ENCODE measurements around the gene MARK2.

MARK2 gene

DNA sequence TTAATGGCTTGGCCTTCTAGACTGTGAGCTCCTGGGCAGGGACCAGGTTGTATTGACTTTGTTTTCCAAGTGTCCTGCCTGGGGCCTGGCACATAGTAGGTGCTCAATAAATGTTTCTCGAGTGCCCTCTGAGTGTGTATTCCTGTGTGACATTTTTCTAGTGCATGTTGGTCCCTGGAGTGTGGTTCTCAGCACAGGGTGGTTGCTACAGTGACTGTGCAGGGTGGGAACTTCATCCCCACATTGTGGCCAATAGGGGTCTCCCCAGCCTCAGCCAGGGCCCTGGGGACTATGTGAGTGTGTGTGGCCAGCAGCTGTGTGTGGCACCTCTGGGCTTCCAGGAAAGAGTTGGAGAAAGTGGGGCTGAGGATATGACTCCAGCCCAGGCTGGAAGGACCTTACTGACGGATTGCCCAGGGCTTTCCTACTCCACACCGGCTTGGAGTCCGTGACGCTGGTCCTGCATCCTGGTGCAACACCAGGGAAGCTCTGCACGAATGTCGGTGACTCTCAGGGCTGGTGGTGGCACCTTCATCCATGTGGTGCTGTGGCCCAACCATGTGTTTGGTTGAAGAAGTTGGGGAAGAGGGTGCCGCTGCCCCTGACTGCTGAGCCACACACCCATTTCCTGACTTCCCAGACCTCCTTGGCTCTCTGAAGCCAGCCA lies 9.0 kb upstream of the MARK2 start:
- no peaks in the 10 kb centered on the region for H3K79me2 ChIP-seq (ENCODE audit: low read length)
- H3K9me2 ChIP-seq (replicated peaks; ENCODE audit: insufficient read depth, low read length) = no peaks in the 10 kb centered on the region
- TF ChIP-seq, protein P1, sequence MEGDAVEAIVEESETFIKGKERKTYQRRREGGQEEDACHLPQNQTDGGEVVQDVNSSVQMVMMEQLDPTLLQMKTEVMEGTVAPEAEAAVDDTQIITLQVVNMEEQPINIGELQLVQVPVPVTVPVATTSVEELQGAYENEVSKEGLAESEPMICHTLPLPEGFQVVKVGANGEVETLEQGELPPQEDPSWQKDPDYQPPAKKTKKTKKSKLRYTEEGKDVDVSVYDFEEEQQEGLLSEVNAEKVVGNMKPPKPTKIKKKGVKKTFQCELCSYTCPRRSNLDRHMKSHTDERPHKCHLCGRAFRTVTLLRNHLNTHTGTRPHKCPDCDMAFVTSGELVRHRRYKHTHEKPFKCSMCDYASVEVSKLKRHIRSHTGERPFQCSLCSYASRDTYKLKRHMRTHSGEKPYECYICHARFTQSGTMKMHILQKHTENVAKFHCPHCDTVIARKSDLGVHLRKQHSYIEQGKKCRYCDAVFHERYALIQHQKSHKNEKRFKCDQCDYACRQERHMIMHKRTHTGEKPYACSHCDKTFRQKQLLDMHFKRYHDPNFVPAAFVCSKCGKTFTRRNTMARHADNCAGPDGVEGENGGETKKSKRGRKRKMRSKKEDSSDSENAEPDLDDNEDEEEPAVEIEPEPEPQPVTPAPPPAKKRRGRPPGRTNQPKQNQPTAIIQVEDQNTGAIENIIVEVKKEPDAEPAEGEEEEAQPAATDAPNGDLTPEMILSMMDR (IDR thresholded peaks at IDR 0.05; ENCODE audit: low read length) = peak; percentile 32
- TF ChIP-seq EZH2 (optimal IDR thresholded peaks at IDR 0.05; ENCODE audit: low read depth, low read length) = no peak
- no peak for TF ChIP-seq EZH2phosphoT487 (IDR thresholded peaks at IDR 0.05; ENCODE audit: low read length)
- no peak overlapping the region for H3K4me2 ChIP-seq (ENCODE audit: low read depth, low read length)
- H2AFZ ChIP-seq (ENCODE audit: low read length) = no peak overlapping the region
- no peaks in the 10 kb centered on the region for H3K27me3 ChIP-seq (replicated peaks; ENCODE audit: insufficient read depth, low read length)
- H3K9me3 ChIP-seq (replicated peaks; ENCODE audit: insufficient read depth, low read length) = no peaks in the 10 kb centered on the region
- no peaks in the 10 kb centered on the region for H3K4me1 ChIP-seq (ENCODE audit: low read length)
- no peaks in the 10 kb centered on the region; the same call in 1 of the 2 replicates for H3K36me3 ChIP-seq (replicated peaks; ENCODE audit: insufficient read depth, low read length)
- H3K27ac ChIP-seq (ENCODE audit: low read length) = no peak overlapping the region
- no peak overlapping the region for H3K4me3 ChIP-seq (ENCODE audit: low read length)
- H3F3A ChIP-seq (ENCODE audit: insufficient read depth, low read length) = peaks cover 3% of the 10 kb centered on the region; the same call in 1 of the 2 replicates
- DNase-seq = no peak
- no peak overlapping the region for H3K9ac ChIP-seq (ENCODE audit: low read length)
- H4K20me1 ChIP-seq (ENCODE audit: insufficient read depth, low read length) = no peaks in the 10 kb centered on the region

DNA sequence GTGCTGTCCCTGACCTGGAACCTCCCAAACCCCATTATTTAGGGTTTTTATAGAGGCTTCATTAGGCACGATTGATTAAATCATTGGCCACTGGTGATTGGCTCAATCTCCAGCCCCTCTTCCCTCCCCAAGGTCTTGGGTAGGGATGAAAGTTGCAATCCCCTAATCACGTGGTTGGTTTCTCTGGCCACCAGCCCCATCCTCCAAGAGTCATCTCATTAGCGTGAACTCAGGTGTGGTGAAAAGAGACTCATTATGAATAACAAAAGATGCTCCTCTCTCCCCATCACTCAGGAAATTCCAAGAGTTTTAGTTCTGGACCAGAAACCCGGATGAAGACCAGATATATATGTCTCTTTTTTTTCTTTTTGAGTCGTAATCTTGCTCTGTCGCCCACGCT lies 7.6 kb upstream of the MARK2 start:
- Histone ChIP-seq H3K9me2 (replicated peaks; ENCODE audit: insufficient read depth, low read length) (no peaks in the 10 kb centered on the region), H3K27ac (ENCODE audit: low read length) (no peak overlapping the region), H2AFZ (ENCODE audit: low read length) (no peak overlapping the region), H3K27me3 (replicated peaks; ENCODE audit: insufficient read depth, low read length) (no peaks in the 10 kb centered on the region), H3K4me1 (ENCODE audit: low read length) (no peaks in the 10 kb centered on the region), H3K79me2 (ENCODE audit: low read length) (no peaks in the 10 kb centered on the region), H3K4me2 (ENCODE audit: low read depth, low read length) (no peak overlapping the region), H3K9ac (ENCODE audit: low read length) (no peak overlapping the region), H3F3A (ENCODE audit: insufficient read depth, low read length) (peaks cover 3% of the 10 kb centered on the region; the same call in 1 of the 2 replicates), H3K36me3 (replicated peaks; ENCODE audit: insufficient read depth, low read length) (no peaks in the 10 kb centered on the region), H4K20me1 (ENCODE audit: insufficient read depth, low read length) (no peaks in the 10 kb centered on the region), H3K4me3 (ENCODE audit: low read length) (no peak overlapping the region), H3K9me3 (replicated peaks; ENCODE audit: insufficient read depth, low read length) (no peaks in the 10 kb centered on the region)
- TF ChIP-seq EZH2 (optimal IDR thresholded peaks at IDR 0.05; ENCODE audit: low read depth, low read length) (no peak), EZH2phosphoT487 (IDR thresholded peaks at IDR 0.05; ENCODE audit: low read length) (no peak)
- TF ChIP-seq, protein P1 (IDR thresholded peaks at IDR 0.05; ENCODE audit: low read length) = no peak
- DNase-seq = no peak

DNA sequence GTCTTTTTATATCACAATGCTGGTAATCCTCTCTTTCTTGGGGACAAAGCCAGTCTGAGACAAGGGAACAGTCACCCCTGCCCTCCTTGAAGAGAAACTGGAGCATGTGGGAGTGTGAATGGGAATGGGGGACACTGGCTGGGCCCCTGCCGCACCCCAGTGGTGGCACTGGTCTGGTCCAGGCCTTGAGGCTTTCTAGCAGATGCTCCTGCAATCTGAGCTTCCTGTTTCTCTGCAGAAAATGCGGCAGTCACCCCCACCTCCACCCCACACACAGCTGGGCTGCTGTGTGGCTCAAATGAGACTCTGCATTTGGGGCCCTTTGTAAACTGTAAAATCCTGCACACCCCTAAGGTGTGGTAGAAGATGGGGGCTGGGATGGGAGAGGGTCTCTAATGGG lies 6.6 kb upstream of the MARK2 start:
- Histone ChIP-seq H3F3A (ENCODE audit: insufficient read depth, low read length) (peaks cover 3% of the 10 kb centered on the region; the same call in 1 of the 2 replicates), H3K9me2 (replicated peaks; ENCODE audit: insufficient read depth, low read length) (no peaks in the 10 kb centered on the region), H3K9ac (ENCODE audit: low read length) (no peak overlapping the region), H3K4me1 (ENCODE audit: low read length) (peaks cover under 1% of the 10 kb centered on the region), H3K4me2 (ENCODE audit: low read depth, low read length) (no peak overlapping the region), H3K79me2 (ENCODE audit: low read length) (no peaks in the 10 kb centered on the region), H2AFZ (ENCODE audit: low read length) (no peak overlapping the region), H3K27me3 (replicated peaks; ENCODE audit: insufficient read depth, low read length) (no peaks in the 10 kb centered on the region), H3K4me3 (ENCODE audit: low read length) (no peak overlapping the region), H3K9me3 (replicated peaks; ENCODE audit: insufficient read depth, low read length) (no peaks in the 10 kb centered on the region), H3K27ac (ENCODE audit: low read length) (no peak overlapping the region), H4K20me1 (ENCODE audit: insufficient read depth, low read length) (no peaks in the 10 kb centered on the region), H3K36me3 (replicated peaks; ENCODE audit: insufficient read depth, low read length) (no peaks in the 10 kb centered on the region)
- TF ChIP-seq EZH2phosphoT487 (IDR thresholded peaks at IDR 0.05; ENCODE audit: low read length) = no peak
- TF ChIP-seq, protein P1 (IDR thresholded peaks at IDR 0.05; ENCODE audit: low read length) = peak; percentile 20
- peak; percentile 56 for DNase-seq
